GM21723 (cell line): ENCODE measurements around the gene LRRC46.

Source experiments
- ATAC-seq: cut with Tn5 transposase; IDR thresholded peaks from one replicate; pipeline ENCODE4 v1.9.1; 2021; ENCODE audit warnings: mild to moderate bottlenecking, moderate library complexity; ENCODE audit not compliant: unreplicated experiment

LRRC46 gene

DNA sequence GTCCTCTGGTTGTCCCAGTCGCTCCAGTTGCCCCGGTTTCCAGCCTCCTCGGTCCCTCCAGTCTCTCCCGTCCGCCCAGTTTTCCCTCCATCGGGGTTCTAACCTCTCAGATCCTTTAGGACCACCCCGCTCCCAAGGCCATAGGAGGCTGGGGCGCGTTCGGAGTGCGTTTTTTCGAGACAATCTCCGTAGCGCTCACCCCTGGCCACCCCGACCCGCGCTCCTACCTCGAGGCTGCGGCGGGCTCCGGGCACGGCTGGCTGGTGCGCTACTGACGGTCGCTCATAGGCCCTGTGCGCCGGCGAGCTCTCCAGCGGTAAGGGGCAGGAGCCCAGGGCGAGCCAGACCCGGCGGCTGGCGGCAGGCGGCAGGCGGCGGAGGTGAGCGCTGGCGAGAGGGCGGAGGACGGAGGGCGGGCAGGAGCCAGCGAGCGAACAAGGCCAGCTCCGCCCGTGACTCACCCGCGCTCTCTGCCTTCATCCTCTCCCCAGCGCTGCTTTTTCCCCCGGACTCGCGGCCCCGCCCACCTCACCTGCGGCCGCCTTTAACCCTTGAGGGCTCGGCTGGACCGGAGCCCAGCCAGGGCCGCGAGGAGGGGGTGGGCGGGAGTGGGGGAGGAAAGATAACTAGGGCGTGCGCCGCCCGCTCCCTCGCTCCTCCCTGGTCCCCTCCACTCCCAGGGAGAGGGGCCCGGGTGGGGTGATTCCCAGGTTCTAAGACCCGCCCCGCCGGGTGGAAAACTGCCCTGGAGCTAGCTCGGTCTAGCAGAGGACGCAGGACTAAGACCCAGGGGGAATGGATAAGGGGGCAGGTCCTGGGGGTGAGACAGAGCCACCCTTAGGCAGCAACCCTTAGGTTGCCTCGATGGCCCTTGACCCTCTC lies 19.5 kb downstream of the LRRC46 start, which contains the start of gene SP6:
TSS of gene SP6 (minus strand) at position 472 of the 882 bp plus-strand sequence. CDS start 2,734 bp downstream, outside the sequence.
- ATAC-seq = no peak

DNA sequence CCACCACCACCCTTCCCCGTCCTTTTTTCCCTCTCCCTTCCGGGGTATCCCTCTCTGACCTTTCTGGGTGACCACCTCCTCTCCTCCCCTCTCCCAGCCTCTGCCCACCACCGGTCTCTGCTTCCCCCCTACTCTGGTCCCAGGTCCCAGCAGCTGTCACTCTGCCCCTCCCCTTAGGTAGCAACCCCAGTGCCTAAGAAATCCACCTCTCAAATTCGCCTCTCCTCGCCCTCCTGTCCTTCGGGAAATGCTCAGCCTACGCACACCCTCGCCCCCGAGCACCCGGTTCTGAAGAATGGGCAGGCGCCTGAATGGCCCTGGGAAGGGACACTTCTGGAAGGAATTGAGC lies 20.3 kb downstream of the LRRC46 start:
- ATAC-seq = no peak

DNA sequence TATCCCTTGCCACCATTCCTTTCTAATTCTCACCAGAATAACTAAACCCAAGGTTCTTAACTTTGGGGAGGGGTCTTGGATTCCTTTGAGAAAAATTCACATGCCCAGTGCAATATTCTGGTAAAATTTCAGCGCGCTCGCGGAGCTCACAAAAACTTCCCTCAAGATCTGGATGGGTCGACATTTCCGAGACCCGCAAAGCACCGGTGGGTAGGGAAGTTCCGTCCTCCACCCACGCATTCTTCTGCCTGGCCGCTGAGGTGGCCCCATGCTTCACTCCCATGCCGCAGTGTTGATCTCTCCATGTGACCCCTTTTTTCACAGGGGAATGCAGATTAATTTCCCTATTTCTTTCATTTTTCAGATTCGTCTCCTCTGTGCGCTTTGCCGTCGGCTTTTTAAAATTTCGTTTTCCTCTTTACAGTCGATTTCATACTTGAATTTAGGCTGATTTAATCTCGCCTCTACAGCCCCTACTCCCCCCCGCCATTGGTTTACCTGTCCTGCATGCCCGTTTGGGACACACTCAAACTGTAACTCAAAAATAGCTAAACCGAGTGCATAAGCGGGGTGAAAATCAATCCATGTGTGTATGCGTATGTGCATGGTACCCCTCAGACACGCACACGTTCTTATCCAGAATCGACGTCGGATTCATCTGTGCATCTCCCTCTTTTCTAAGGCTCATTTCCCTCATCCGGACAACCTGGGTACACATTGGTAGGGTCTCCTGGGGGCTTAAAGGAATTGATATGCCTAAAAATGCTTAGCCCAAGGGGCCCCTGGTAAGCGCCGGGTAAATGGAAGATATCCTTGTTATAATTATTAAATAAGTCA lies 20.9 kb downstream of the LRRC46 start:
- ATAC-seq = no peak

DNA sequence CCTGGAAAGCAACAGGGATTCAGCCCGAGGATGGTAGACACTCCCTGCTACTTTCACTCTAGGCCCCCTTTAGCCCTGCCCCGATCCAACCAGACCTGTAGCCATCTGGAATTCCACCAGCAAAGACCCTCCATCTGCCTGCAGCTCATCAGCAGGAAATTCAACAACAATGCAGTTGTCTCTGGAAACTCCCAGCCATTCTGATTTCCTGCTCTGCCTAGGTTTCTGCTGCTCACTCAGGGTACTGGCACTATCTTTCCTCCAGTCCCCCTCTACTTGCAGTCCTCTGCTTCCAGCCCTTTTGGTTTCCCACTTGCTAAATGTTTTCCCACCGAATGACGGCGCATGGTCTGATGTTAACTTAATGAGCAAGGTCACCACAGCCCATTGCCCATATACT lies 22.1 kb downstream of the LRRC46 start:
- no peak for ATAC-seq

GRCh38 chr17:47855737-47856136 lies 24.3 kb downstream of the LRRC46 start:
- no peak for ATAC-seq

DNA sequence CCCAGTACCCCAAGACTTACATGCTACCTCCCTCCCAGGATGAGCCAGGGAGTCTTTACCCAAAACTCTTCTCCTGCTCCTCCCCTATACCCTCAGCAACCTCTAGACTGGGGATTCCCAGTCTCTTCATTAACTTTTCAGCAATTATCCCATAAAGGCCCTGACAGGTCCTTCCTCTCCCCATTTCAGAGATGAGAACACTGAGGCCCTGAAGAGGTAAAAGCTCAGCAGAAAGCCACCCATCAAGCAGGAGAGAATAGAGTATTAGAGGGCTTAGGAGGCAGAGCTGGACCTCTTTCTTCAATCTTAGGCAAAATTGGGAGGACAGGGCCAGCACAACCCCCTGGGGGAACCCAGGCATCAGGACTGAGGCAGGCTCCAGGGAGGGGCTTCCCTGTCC lies 25.4 kb downstream of the LRRC46 start:
- ATAC-seq = no peak

DNA sequence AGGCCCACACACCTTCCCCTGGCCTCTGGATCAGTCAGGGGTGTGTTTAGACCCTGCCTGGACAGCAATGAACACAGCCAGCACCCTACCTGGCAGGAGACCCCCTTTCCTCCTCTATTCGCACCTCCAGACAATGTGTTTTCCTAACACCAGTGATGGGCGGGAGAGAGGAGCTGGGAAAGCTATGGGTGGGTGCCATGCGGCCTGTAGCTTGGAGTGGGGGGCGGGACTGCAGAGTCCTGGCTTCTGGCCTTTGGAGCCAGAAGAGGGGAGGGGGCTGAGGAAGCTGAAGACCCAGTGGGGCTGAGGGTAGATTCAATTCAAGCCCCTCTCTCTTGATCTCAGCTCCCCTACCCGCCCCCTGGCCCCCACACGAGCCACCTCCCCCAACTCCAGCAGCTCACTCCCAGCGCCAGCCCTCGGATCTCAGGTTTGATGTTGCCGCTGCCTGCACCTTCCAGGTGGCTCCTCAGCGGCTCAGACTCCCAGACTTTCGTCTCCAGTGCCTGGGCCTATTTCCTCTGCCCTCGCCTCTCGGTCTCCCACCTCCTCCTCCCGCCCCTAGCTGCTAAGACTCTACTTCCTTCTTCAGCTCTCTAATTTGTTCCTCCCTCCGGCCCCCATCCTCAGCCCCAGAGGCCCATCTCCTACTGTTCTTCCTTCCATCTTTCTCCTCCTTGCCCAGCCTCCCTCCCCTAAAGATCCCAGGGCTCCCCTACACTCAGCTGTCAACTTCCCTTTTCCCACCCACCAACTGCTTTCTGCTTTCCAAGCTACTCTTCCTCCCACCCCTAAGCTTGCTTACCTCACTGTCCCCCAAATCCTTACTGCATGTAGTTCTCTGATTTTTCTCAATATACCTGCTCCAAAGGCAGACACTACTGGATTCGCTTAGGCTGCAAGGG lies 26.3 kb downstream of the LRRC46 start:
- ATAC-seq = no peak

GRCh38 chr17:47860386-47860785 lies 28.9 kb downstream of the LRRC46 start:
- no peak for ATAC-seq

DNA sequence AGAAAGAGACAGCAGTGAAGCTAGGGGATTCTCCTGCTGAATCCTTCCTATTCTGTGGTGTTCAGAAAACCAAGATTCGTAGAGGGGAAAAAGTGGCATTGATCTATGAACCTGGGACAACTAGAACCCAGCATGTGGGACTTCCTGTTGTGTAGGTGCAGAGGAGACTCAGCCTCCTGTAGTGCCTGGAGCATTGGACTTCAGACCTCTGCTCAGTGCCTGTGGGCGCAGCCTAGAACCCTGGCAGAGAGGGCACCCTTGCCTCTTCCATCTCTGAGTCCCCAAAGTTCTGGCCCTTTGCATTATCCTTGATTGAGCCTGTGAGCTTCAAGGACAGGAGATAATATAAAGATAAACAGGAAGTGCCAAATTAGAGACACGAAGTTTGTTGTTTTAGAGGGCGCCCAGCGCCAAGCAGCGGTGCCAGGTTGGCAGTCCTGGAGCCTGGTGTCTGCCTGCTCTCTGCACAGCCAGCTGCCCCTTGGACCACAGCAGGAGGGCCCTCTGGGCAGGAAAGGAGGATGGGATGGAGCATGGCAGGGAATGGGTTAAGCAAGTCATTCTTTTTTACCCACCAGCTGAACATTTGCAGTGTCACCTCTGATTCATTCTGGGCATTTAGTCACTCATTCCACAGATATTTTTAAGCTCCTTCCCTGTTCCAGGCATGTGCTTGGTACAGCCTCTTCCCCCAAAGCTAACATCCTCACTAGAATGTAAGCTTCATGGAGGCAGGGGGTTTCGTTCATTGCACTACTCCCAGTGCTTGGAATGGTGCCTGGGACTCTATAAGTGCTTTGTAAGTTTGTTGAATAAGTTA lies 31.4 kb downstream of the LRRC46 start:
- no peak for ATAC-seq

GRCh38 chr17:47864791-47865216 lies 33.3 kb downstream of the LRRC46 start:
- no peak for ATAC-seq

GRCh38 chr17:47866941-47867340 lies 35.5 kb downstream of the LRRC46 start:
- no peak for ATAC-seq

- ATAC-seq = no peak
Observed at GRCh38 chr17:47867813-47868533, 36.5 kb downstream of the LRRC46 start.

DNA sequence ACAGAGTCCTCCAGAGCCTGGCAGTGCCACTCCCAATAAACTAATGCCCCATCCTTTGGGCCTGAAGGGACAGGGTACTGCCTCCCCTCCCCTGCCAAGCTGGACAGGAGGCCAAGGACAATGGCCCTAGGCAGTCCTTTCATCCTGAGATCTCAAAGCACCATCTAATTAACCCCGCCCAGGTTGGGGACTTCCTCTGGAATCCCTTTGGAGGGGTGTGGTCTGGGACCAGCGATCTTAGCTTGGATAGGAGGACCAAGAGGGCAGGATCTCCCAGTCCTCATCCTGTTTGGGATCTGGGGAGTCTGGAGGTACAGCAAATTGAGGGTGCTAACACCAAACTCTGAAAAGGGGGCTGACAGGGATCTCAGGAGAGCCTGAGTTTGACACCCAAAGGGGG lies 37.6 kb downstream of the LRRC46 start:
- no peak for ATAC-seq

- ATAC-seq = no peak
Observed at GRCh38 chr17:47870056-47870455, 38.6 kb downstream of the LRRC46 start.

DNA sequence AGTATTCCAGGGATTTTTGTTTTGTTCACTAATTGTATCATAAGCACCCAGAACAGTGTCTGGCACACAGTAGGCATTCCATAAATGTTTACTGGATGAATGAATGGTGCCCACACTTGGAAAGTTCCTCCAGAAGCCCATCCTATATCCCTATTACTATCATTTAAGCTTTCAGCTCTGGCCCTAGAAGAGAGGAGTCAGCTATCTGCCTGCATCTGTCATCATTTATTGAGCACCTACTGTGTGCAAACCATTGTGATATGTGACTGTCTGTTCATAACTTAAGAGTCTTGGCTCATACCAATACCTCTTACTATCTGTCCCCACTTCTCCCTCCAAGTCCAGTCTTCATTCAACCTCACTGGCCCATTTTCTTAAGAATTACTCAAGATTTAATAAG lies 39.6 kb downstream of the LRRC46 start:
- no peak for ATAC-seq

DNA sequence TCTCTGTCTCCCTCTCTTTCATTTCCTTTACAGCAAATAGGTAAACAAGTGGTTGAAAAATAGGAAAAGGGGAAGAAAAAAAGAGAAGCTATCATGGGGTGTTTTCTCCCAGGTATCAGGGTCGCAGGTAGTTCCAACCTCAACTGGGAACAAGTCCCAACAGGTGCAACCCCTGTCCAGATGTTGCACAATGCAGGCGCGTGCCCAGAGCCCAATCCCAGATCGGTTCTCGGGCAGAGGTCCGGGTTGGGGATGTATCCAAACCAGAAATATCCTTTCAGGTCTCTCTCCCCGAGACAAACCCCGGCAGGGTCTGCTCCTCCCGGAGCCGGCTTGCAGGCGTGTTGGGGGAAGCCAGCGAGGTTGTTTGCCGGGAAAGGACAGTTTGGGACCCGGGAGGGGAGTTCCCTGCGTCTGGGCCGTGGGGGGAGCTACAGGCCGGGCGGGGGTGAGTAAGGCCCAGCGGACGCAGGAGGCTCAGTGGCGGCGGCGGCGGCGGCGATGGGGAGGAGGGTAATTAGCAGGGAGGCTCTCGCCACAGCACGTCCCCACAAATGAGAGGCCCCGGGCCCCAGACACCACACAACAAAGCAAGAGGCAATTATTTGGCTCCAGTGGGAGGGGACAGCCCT lies 40.7 kb downstream of the LRRC46 start:
- no peak for ATAC-seq

DNA sequence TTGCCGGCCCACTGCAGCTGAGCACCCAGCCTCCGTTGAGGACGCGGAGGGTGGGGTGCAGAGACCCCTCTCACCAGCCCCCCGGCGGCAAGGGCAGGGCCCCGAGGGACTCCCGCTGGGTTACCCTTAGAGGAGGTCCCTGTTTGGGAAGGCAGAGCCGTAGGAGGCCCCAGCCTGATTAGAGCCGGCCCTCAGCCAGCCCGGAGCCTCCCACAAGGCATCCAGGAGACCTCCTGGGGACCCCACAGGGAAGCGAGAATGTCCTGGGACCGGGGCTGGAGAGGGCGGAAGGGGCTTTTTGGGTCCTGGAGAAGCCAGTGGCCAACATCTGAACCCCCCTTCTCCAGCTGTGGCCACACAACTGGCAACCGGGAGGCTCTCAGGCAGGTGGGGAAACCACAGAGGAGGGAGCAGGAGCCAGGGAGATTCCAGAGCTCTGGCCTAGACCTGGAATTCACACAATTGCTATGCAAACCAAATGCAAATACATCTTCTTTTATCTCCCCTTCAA lies 41.2 kb downstream of the LRRC46 start:
- no peak for ATAC-seq

GRCh38 chr17:47873200-47874090 lies 42.0 kb downstream of the LRRC46 start:
- no peak for ATAC-seq
